ENCODE measurements around the gene DTX2.
"Not testable (repeated sequence)": the region's sequence is repeated elsewhere in the genome, so short reads cannot be mapped to it uniquely, and the experiment has no call there.

The DTX2 gene

DNA sequence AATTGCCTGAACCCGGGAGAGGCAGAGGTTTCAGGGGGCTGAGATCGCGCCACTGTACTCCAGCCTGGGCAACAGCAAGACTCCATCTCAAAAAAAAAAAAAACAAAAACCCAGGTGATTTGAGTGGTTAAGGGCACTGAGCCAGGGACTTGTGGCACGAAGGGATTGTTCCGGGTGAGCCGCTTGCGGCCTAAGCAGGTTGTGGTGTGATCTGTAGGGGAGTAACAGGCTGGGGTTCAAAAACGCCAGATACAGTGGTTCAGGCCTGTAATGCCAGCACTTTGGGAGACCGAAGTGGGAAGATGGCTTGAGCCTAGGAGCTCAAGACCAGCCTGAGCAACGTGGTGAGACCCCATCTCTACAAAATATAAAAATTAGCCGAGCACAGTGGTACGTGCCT is 17.7 kb upstream of the DTX2 start:
- not testable (repeated sequence) for DNase-seq (ENCODE audit: low read depth)

DNA sequence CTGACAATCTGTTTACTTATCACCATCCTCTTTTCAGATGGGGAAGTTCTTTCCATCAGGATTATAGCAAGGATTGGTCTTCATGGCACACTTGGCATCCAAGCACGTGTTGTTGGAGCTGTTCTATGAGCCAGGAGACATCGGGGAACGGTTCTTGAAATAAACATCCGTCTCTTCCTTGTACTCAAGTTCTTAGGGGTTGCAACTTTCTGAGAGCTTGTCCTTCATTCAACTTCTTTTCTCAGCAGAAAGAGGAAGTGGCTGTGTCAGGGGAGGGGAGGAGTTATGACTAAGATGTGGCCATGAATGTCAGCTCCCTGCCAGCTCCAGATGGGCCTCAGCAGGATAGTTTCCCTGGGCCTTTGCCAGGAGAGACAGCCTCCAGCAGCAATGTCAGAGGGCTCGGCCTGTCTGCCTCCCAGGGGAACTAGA is 15.9 kb upstream of the DTX2 start:
- DNase-seq (ENCODE audit: low read depth): not testable (repeated sequence)

DNA sequence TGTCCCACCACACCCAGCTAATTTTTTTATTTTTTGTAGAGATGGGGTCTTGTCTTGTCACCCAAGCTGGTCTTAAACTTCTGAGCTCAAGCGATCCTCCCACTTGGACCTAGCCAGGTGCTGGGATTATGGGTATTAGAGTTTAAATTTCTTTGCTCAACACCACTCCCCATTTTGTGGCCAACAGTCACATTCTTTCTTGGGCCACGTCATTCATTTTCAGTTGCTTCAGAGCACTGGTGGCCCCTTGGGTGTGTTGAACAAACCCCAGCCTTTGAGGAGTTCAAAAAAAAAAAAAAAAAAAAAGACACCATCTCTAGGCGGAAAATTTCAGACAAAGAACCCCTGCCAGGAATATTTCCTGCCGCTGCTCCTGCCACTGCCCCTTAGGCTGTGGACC is 4.5 kb upstream of the DTX2 start:
- DNase-seq (ENCODE audit: low read depth): not testable (repeated sequence)

DNA sequence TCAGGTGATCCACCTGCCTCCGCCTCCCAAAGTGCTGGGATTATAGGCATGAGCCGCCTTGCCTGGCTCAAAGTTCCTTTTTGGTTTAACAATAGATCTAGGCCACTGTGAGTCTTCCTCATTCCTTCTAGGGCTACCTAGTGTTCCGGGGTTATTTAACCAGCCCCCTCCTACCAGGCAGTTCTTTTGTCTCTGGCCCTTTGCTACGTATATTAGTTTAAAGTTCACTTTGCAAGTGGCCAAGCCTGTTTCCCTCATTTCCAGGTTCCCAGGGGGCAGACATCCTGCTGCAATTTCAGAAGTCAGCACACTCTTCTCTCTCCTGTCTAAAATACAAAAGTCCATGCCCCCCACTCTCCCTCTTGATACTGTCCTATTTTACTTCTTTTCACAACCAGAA is 3.0 kb upstream of the DTX2 start:
- DNase-seq (ENCODE audit: low read depth): not testable (repeated sequence)

DNA sequence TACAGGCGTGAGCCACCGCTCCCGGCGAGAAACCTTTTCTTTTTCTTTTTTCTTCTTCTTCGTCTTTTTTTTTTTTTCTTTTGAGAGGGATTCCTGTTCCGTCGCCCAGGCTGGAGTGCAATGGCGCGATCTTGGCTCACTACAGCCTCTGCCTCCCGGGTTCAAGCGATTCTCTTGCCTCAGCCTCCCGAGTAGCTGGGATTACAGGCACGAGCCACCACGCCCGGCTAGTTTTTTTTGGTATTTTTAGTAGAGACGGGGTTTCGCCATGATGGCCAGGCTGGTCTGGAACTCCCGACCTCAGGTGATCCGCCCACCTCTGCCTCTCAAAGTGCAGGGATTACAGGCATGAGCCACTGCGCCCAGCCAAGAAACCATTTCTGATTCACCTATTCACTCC is 742 bp upstream of the DTX2 start:
- not testable (repeated sequence) for DNase-seq (ENCODE audit: low read depth)

DNA sequence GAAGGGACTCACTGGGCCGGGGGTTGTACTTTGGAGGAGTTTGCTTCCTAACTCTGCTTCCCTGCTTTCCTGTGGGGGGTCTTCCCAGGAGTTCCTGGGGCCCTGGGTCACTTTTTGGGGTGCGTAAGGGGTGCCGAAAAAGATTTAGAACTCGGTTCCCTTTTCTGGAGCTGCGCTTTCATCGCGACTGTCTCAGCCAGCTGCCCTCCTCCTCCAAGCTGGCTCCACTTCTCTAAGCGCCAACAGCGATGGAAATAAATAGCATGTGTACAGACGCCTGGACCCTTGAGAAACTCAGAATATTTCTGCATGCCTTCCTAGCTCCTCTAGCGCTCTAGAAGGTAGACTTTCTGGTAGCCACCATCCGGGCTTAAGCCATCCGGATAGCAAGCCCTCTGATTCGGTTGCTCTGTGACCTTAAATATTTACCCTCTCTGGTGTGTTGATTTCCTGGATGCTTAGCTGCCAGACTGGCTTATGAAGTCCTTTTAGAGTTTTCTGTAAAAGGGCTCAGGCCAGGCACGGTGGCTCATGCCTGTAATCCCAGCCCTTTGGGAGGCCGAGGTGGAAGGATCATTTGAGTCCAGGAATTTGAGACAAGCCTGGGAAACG is 868 bp downstream of the DTX2 start:
- DNase-seq (ENCODE audit: low read depth): not testable (repeated sequence)

DNA sequence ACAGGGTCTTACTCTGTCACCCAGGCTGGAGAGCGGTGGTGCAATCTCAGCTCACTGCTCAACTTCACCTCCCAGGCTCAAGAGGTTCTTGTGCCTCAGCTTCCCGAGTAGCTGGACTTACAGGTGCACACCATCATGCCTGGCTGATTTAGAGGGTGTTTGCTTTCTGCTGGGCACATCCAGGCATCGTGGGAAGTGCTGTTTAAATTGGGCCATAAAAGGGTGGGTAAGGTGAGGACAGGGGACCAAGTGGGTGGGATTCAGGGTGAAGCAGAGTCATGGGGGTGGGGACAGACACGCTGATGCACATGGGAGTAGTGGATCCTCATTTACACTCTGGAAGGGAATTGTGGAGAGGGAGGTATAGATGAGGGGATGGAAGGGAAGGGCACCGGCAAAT is 3.5 kb downstream of the DTX2 start:
- DNase-seq (ENCODE audit: low read depth): not testable (repeated sequence)

DNA sequence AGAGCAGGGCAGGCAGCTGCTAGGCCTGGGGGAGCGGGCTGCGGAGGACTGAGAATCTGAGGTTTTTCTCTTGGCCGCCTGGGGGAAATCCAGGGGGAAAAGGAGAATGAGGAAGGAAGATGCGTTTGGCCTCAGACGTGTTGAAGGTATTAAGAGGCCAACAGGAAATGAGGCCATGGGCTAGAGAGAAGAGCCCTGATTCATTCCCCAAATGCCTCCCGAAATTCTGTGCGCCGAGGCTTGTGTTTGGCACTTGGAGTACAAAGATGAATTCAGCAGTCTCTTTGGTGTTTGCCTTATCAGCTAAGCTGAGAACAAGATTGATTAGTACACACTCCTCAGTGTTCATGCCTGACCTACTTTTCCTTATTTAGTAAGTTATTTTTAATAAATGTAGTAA is 4.4 kb downstream of the DTX2 start:
- not testable (repeated sequence) for DNase-seq (ENCODE audit: low read depth)

DNA sequence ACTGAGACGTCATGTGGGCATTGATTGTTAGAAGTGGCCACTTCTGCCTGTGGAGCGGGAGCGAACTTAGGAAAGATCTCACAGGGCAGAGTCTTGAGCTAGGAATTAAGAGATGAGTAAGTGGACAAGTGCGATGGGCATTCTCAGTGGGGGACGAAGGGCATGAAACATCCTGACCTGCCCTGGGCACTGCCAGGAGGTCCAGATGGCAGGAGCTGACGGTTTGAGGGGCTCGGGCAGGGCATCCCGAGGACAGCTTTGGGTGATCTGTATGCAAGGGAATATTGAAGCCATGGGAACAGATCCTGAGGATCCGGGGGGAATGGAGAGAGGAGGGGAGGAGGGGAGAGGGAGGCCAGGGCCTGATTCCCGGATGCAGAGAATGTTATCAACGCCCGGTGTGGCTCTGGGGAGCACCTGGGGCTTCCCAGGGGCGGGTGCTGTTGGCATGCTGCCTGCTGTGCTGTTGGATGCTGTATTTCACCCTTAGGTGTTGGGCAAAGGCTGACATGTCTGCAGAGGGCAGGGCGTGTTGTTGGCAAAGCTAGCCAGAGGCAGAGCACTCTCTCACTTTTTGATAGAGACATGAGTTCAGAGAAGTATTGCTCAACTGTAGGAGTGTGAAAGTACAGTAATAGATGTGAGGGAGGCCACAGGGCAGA is 6.4 kb downstream of the DTX2 start:
- not testable (repeated sequence) for DNase-seq (ENCODE audit: low read depth)

DNA sequence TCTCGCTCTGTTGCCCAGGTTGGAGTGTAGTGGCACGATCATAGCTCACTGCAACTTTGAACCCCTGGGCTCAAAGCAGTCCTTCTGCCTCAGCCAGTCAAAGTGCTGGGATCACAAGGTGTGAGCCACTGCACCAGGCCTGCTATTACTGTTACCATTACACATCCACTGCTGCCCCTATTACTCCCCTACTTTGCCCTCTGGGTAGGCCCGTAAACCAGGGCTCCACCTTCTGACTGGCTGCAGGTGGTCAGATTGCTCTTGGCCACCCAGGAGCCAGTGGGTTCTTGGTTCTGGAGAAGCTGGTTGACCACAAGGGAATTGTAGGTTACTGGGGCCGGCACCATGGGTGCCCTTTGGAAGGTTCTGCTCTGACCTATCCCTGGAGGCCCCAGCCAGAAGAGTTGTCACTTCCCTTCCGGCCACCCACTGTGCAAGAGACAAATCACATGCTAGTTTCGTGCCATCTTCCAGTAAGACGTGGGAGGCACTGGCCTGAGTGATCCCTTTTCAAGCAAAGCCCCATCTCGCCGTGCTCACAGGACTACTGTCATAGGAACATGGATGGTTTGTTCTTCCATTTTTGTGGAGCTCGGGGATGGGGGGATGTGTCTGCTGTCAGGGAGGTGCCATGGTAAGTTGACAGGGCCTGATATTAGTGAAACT is 10.2 kb downstream of the DTX2 start:
- not testable (repeated sequence) for DNase-seq (ENCODE audit: low read depth)

DNA sequence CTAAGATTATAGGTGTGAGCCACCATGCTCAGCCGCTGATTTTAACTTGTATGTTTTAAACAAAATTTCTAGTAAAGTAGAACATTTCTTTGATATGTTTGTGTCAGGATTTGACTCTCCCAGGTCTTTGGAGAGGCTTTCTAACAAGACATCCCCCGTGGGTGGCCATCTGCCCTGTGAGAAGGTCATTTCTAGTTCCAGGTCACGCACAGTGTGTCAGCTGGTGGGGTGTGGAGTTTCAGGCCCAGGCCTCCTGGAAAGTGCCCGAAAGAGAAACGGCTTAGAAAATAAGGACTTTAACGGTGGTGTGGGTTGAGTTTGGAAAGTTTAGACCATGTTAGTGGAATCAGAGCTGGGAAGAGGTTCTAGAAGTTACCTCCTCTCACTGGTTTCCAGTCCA is 11.6 kb downstream of the DTX2 start:
- not testable (repeated sequence) for DNase-seq (ENCODE audit: low read depth)

DNA sequence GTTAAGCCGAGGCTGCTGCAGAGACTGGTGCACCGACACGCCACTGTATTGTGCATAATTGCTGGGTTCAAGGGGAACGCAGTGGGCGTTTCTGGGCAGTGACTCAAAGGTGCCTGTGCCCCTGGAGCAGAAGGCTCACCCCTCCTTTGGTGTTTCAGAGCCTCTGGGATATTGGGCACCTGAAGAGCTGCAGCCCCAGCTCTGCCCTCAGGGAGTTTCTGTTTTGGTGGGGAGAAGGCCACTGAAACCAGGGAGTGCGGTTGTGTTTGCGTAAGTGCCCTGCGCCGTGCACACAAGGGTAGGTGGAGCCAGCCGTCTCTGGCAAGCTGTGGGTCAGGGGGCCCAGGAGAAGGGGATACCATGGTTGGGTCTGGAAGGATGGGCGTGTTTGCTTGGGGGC is 14.8 kb downstream of the DTX2 start:
- not testable (repeated sequence) for DNase-seq (ENCODE audit: low read depth)

DNA sequence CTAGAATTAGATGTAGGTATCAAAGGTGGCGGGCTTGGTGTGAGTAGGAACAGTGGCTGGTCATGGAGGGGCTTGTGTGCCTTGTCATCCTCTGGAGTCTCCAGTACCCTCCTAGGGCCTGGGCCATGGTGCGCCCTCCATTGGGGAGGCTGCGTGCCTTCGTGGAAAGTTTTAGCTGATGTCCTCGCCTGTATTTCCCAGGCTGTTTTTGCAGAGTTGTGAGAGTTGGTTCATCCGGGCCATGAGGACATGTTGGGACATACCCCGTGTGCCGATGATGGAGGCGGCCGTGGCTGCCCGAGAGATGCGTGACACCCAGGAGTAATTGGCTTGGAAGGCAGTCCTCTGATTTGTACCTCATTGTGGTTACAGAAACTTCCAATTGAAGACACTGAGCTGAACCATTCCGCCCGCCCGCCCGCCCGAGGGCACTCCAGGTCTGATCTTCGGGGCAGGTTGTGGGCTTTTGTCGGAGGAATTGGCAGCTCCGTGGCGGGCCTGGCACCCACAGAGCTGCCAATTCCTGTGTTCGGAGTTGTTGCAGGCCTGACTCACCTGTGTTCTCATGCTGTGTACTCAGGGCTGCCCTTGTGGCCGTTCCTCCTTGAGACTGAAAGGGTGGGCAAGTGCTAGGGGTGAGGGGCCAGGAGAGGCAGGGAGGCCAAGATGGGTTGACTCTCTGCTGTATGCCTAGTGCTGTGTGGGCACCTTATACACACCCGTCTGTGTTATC is 15.4 kb downstream of the DTX2 start:
- not testable (repeated sequence) for DNase-seq (ENCODE audit: low read depth)

DNA sequence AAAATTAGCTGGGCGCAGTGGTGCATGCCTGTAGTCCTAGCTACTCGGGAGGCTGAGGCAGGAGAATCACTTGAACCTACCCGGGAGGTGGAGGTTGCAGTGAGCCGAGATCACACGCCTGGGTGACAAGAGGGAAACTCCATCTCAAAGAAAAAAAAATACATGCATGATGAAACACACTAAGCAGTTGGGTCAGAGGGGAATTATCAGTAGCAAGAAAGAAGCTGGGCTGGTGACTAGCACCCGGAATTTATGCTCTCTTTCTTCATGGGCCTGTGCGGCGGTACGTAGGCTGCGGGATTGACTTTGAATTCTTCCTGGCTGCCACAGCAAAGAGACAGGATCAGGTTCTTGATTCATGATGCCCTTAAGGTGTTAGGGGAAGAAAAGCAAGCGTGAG is 18.1 kb downstream of the DTX2 start:
- DNase-seq (ENCODE audit: low read depth): not testable (repeated sequence)

DNA sequence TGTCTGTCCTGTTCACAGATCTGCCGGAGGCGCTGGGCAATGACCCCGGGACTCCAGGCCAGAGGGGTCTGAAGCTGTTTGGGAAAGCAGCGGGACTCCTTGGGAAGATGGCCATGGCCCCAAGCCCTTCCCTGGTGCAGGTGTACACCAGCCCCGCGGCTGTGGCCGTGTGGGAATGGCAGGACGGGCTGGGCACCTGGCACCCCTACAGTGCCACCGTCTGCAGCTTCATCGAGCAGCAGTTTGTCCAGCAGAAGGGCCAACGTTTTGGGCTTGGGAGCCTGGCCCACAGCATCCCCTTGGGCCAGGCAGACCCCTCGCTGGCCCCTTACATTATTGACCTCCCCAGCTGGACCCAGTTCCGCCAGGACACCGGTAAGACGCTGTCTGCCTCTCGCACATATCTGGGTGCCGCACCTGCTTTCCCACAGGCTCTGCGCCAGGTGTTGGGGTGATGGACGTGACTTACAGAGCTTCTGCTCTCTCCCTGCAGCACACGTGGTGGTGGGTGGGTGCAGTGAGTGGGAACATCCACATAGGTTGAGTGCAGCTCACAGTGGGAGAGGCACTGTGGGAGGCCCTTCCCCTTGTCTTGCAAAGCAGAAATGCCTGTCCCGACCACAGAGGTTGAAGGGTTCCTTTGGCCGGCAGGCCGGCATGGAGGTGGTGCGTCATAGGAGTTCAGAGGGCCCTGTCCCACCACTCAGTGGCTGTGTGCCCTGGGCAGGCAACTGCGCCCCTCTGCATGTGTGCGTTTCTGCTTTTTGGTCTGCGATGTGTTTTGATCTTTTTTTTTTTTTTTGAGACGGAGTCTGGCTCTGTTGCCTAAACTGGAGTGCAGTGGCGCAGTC is 19.1 kb downstream of the DTX2 start:
- not testable (repeated sequence) for DNase-seq (ENCODE audit: low read depth)

DNA sequence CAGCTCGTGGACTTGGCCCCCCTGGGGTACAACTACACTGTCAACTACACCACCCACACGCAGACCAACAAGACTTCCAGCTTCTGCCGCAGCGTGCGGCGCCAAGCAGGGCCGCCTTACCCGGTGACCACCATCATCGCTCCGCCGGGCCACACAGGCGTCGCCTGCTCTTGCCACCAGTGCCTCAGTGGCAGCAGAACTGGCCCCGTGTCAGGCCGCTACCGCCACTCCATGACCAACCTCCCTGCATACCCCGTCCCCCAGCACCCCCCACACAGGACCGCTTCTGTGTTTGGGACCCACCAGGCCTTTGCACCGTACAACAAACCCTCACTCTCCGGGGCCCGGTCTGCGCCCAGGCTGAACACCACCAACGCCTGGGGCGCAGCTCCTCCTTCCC is 21.2 kb downstream of the DTX2 start:
- not testable (repeated sequence) for DNase-seq (ENCODE audit: low read depth)

DNA sequence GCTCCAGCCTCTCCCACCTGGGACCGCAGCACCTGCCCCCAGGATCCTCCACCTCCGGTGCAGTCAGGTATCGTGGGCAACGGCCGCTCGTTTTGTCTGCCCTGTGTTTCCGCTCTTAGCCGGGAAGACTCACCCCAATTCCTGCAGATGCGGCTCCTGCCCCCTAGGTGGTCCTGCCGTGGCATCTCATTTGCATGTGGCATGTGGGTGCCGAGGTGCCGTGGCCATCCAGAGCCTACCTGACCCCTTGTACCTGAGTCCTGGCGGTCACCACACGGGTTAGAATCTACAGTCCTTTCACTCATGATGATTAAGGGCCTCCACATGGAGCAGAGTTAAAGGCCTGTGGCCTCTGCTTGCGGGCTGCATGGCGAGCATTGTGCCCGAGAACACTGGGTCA is 21.6 kb downstream of the DTX2 start:
- not testable (repeated sequence) for DNase-seq (ENCODE audit: low read depth)

DNA sequence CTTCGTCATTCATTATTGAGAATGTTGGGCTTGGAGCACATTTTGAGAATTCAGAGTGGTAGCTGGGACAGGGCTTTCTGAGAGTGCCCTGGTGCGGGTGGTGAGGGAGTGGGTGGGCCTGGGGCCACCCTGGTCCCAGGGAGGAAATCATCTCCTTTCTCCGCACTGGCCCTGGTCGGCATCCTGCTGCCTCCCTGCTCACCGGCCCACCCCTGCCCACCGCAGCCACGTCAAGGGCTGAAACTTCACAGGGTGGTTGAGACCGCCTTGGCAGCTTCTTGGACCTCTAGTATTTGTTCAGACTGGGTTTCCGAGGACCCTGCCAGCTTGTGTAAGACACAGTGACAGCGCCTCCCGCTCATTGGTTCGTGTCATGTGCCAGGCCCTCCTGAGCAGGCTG is 22.9 kb downstream of the DTX2 start:
- not testable (repeated sequence) for DNase-seq (ENCODE audit: low read depth)

DNA sequence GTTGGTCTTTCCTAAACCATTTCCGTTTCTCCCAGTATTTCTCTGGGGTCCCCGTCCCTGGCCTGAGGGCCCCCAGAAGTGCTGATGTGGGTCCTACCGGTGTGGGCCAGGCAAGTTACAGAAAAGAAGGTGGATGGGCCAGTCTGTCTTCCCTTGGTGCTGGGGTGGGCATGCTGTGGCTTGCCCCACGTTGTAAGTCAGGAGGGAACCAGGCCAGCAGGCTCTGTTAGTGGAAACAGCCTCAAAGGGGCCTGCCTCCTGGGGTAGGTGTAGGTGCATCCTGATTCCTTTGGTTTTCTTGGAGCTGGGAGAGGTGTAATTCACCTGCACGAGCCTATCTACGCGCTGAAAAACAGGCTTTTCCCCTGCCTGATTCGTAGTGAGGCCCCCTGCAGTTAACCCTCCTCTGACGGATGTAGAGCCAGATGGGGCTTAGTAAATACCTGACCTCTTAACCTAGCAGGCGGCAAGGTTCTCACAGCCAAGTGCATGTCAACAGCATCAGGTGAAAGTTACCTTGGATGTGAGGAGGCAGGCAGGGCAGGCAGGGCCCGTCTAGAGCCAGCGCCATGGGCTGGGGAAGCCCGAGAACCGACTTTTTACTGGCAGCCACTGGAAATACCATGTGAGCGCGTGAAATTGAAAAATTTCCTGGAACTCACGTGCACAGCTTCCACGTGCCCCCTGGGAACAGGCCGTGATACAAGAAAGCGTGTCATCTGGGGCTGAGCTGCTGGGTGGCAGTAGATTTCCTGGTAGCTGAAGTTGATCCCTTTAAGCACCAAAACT is 24.5 kb downstream of the DTX2 start:
- not testable (repeated sequence) for DNase-seq (ENCODE audit: low read depth)

DNA sequence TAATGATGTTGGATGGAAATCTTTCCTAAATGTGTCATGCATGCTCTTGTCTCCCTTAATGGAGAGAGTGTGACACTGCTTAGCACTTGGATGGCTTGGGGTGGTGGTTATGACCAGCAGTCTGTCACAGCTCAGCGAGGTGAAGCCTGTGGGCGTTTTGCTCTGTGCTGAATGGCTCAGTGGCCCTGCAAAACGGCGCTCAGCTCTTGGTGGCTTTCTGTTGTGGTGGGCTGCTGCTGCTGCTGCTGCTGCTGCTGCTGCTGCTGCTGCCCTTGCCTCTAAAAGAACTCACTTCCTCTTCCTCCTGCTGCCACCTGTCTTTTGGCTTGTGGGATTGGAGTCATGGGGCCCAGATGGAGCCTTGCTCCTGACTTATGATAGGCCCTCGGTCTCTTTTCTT is 25.1 kb downstream of the DTX2 start:
- not testable (repeated sequence) for DNase-seq (ENCODE audit: low read depth)

DNA sequence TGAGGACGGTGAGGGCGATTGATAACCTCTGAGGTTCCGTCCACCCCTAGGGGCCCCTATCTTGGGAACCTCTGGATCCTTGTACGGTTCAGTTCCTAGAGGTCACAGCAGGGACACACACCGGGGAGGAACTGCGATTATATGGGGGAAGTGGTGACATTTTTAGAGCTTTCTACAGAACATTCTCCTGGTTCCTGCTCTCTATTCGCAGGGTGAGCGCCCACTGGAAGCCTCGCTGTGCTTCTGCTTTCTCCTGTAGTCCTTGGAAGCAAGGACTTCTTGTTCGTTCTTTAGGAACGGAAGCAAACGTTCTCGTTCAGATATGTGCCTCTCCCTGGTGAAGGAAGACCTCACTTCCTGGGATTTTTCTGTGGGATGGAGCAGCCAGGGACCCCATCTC is 26.5 kb downstream of the DTX2 start:
- not testable (repeated sequence) for DNase-seq (ENCODE audit: low read depth)
